ENCODE data around the gene FLNC.

Gene FLNC, protein sequence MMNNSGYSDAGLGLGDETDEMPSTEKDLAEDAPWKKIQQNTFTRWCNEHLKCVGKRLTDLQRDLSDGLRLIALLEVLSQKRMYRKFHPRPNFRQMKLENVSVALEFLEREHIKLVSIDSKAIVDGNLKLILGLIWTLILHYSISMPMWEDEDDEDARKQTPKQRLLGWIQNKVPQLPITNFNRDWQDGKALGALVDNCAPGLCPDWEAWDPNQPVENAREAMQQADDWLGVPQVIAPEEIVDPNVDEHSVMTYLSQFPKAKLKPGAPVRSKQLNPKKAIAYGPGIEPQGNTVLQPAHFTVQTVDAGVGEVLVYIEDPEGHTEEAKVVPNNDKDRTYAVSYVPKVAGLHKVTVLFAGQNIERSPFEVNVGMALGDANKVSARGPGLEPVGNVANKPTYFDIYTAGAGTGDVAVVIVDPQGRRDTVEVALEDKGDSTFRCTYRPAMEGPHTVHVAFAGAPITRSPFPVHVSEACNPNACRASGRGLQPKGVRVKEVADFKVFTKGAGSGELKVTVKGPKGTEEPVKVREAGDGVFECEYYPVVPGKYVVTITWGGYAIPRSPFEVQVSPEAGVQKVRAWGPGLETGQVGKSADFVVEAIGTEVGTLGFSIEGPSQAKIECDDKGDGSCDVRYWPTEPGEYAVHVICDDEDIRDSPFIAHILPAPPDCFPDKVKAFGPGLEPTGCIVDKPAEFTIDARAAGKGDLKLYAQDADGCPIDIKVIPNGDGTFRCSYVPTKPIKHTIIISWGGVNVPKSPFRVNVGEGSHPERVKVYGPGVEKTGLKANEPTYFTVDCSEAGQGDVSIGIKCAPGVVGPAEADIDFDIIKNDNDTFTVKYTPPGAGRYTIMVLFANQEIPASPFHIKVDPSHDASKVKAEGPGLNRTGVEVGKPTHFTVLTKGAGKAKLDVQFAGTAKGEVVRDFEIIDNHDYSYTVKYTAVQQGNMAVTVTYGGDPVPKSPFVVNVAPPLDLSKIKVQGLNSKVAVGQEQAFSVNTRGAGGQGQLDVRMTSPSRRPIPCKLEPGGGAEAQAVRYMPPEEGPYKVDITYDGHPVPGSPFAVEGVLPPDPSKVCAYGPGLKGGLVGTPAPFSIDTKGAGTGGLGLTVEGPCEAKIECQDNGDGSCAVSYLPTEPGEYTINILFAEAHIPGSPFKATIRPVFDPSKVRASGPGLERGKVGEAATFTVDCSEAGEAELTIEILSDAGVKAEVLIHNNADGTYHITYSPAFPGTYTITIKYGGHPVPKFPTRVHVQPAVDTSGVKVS (N-terminal part only)

DNA sequence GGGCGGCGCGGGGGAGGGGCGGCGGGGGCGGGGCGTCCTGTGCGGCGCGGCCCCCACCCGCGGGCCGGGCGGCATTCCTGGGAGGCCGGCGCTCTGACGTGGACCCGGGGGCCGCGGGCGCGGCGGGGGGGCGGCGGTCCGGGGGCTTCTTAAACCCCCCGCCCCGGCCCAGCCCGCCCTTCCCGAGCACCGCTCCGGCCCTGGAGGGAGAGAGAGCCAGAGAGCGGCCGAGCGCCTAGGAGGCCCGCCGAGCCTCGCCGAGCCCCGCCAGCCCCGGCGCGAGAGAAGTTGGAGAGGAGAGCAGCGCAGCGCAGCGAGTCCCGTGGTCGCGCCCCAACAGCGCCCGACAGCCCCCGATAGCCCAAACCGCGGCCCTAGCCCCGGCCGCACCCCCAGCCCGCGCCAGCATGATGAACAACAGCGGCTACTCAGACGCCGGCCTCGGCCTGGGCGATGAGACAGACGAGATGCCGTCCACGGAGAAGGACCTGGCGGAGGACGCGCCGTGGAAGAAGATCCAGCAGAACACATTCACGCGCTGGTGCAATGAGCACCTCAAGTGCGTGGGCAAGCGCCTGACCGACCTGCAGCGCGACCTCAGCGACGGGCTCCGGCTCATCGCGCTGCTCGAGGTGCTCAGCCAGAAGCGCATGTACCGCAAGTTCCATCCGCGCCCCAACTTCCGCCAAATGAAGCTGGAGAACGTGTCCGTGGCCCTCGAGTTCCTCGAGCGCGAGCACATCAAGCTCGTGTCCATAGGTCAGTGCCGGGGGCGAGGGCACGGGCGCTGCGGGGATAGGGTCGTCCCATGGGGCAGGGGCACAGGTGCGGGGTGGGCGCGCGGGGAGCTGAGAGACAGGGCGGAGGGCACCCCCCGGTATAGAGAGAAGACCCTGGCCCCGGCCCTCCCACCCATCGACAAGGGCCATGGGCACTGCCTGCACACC is at the start of gene FLNC:
TSS of gene FLNC (plus strand) at position 176 of the 947 bp plus-strand sequence. CDS start at position 408, 232 bp downstream.
- no peak for DNase-seq (ENCODE audit: low read depth)
- no peak within 1 kb of the TSS for H3K4me3 ChIP-seq (ENCODE audit: low read depth, low read length)
- TF ChIP-seq, protein P1, sequence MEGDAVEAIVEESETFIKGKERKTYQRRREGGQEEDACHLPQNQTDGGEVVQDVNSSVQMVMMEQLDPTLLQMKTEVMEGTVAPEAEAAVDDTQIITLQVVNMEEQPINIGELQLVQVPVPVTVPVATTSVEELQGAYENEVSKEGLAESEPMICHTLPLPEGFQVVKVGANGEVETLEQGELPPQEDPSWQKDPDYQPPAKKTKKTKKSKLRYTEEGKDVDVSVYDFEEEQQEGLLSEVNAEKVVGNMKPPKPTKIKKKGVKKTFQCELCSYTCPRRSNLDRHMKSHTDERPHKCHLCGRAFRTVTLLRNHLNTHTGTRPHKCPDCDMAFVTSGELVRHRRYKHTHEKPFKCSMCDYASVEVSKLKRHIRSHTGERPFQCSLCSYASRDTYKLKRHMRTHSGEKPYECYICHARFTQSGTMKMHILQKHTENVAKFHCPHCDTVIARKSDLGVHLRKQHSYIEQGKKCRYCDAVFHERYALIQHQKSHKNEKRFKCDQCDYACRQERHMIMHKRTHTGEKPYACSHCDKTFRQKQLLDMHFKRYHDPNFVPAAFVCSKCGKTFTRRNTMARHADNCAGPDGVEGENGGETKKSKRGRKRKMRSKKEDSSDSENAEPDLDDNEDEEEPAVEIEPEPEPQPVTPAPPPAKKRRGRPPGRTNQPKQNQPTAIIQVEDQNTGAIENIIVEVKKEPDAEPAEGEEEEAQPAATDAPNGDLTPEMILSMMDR (IDR thresholded peaks at IDR 0.05; ENCODE audit: control insufficient read depth, extremely low read depth, insufficient read depth): no peak

DNA sequence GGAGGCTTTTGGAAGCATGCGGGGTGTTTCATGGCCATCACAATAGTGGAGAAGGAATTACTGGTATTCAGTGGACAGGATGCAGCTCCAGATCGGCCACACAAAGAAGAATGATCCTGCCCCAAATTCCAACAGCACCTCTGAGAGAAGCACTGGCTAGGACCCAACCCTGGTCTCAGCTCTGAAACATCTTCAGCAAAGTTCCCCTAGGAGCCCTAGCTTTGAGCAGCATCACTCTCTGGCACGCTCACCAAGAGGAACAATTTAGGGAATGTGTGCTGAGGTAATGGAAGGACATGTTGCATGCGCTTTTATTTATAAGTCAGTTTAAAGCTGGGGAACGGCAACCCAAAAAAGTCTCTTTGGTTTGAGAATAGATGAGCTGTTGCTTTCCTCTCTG is 49.1 kb upstream of the FLNC start:
- TF ChIP-seq, protein P1 (IDR thresholded peaks at IDR 0.05; ENCODE audit: control insufficient read depth, extremely low read depth, insufficient read depth): no peak

DNA sequence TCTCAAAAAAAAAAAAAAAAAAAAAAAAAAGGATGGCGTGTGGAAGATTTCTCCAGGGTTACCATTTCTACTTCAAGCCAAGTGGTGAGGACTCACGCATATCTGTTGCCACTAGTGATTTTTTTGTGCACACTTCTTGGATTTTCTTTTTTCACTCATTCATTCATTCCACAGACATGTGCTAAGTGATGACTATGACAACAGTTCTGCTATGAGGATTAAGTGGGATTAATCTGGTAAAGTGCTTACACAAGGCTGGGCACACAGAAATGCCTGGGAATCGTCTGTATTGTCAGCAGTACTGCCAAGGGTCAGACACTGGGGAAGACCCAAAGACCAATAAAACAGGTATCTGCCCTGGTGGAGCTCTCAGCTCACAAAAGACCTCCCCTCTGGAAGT is 48.4 kb upstream of the FLNC start:
- no peak for DNase-seq (ENCODE audit: low read depth)
- TF ChIP-seq, protein P1 (IDR thresholded peaks at IDR 0.05; ENCODE audit: control insufficient read depth, extremely low read depth, insufficient read depth): no peak
- no peak overlapping the region for H3K4me3 ChIP-seq (ENCODE audit: low read depth, low read length)

More for the DNA sequence above, 49.1 kb upstream of the FLNC start:
- no peak for DNase-seq (ENCODE audit: low read depth)
- no peak overlapping the region for H3K4me3 ChIP-seq (ENCODE audit: low read depth, low read length)

DNA sequence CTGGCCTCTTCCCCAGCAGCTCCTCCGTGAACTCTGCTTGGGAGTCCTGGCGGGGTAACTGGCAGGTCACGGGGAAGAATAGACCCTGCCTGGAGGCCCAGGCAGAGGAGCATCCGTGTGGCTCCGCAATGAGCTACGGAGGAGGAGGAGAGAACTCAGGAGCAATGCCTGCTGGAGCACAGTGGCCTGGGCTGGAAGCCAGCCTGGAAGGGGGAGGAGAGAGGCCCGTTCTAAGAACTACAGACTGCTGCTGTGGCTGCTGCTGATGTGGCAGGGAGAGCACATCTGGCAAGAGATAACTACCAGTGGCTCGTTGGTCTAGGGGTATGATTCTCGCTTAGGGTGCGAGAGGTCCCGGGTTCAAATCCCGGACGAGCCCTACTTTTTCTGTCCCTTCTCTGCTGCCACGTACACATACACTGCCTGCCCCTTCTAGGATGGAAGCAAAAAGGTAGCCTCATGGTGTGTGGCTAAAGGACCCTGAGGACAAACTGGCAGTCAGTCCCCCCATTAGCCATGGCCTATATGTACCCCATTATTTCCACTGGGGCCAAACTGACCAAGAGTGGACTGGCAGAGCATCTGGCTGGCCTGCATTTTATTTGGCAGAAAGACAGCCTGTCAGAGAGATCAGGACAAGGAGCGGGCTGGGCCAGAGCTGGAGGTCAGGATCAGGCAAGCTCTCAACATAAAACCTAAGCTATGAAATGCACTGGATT is 46.9 kb upstream of the FLNC start:
- no peak for DNase-seq (ENCODE audit: low read depth)
- H3K4me3 ChIP-seq (ENCODE audit: low read depth, low read length): no peak overlapping the region
- TF ChIP-seq, protein P1 (IDR thresholded peaks at IDR 0.05; ENCODE audit: control insufficient read depth, extremely low read depth, insufficient read depth): no peak

DNA sequence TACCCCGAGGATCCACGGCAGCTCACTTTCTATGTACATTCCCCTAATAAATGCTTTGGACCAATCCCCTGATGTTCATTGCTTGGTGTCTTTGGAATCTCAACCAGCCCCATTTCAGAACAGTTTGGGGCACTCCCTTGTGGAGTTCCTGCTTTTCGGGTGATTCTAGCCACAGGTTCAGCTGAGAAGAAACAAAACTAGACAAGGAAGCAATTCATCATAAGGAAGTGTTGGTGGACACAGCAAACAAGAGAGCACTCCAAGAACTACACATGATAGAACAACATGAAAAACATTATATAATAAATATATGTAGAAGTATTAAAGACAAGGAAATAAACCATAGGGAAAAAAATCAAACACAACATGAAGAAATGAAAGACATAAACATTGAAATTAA is 44.5 kb upstream of the FLNC start:
- peak; percentile 80 for DNase-seq (ENCODE audit: low read depth)
- TF ChIP-seq, protein P1 (IDR thresholded peaks at IDR 0.05; ENCODE audit: control insufficient read depth, extremely low read depth, insufficient read depth): no peak
- H3K4me3 ChIP-seq (ENCODE audit: low read depth, low read length): no peak overlapping the region

All from LNCaP clone FGC (cell line).